Trophoblast cell (in vitro differentiated cells and primary cell): Measurements from ENCODE around the gene KLK10.

Experiments
- DNase-seq, 2 donors: peaks; one replicate each; pipeline ENCODE4 v3.0.0-alpha.2; 2016
- H2AFZ ChIP-seq: 2 replicates; pipeline ENCODE4 v1.6.1; 2013; ENCODE audit warnings: low read length, moderate library complexity, mild to moderate bottlenecking; ENCODE audit not compliant: insufficient read depth, poor library complexity
- H2AK5ac ChIP-seq: 2 replicates; pipeline ENCODE4 v1.6.1; 2013; ENCODE audit warnings: mild to moderate bottlenecking, low read length
- H2BK120ac ChIP-seq: 2 replicates; pipeline ENCODE4 v1.6.1; 2013; ENCODE audit warnings: low read length, mild to moderate bottlenecking, moderate library complexity; ENCODE audit not compliant: insufficient read depth, poor library complexity
- H2BK12ac ChIP-seq: 2 replicates; pipeline ENCODE4 v1.6.1; 2013; ENCODE audit warnings: mild to moderate bottlenecking, low read length, moderate library complexity
- H2BK5ac ChIP-seq: 2 replicates; pipeline ENCODE4 v1.6.1; 2013; ENCODE audit warnings: low read length, low read depth, moderate library complexity, mild to moderate bottlenecking; ENCODE audit not compliant: poor library complexity
- H3K14ac ChIP-seq: 2 replicates; pipeline ENCODE4 v1.6.1; 2013; ENCODE audit warnings: mild to moderate bottlenecking, low read length
- H3K18ac ChIP-seq: 2 replicates; pipeline ENCODE4 v1.6.1; 2013; ENCODE audit warnings: mild to moderate bottlenecking, low read length
- H3K23ac ChIP-seq: 2 replicates; pipeline ENCODE4 v1.6.1; 2013; ENCODE audit warnings: low read length
- H3K27ac ChIP-seq: 2 replicates; pipeline ENCODE4 v1.5.1; 2013; ENCODE audit warnings: low read depth, mild to moderate bottlenecking, inconsistent platforms, low read length, moderate library complexity
- H3K27me3 ChIP-seq: 2 replicates; pipeline ENCODE4 v1.6.1; 2013; ENCODE audit warnings: inconsistent platforms, mild to moderate bottlenecking, low read length, moderate library complexity; ENCODE audit not compliant: insufficient read depth
- H3K36me3 ChIP-seq, 2 experiments: 1 replicate in 1 of 2; 2 replicates in 1 of 2; pipeline ENCODE4 v1.6.1; 2013; ENCODE audit warnings: low read length in 2 of 2, mild to moderate bottlenecking in 2 of 2, moderate library complexity in 1 of 2; ENCODE audit not compliant: insufficient read depth in 2 of 2, control insufficient read depth in 1 of 2
- H3K4ac ChIP-seq: 2 replicates; pipeline ENCODE4 v1.6.1; 2013; ENCODE audit warnings: low read depth, mild to moderate bottlenecking, low read length, moderate library complexity
- H3K4me1 ChIP-seq, 2 experiments: 1 replicate in 1 of 2; 2 replicates in 1 of 2; pipeline ENCODE4 v1.6.1; 2013; ENCODE audit warnings: low read length in 2 of 2, mild to moderate bottlenecking in 2 of 2, moderate library complexity in 1 of 2; ENCODE audit not compliant: insufficient read depth in 2 of 2, control insufficient read depth in 1 of 2
- H3K4me2 ChIP-seq: 2 replicates; pipeline ENCODE4 v1.6.1; 2013; ENCODE audit warnings: inconsistent platforms, mild to moderate bottlenecking, low read length, moderate library complexity
- H3K4me3 ChIP-seq: 2 replicates; pipeline ENCODE4 v1.5.1; 2013; ENCODE audit warnings: mild to moderate bottlenecking, low read depth, low read length, inconsistent platforms
- H3K79me1 ChIP-seq: one replicate; pipeline ENCODE4 v1.6.1; 2013; ENCODE audit warnings: low read length
- H3K79me2 ChIP-seq: 2 replicates; pipeline ENCODE4 v1.6.1; 2013; ENCODE audit warnings: low read length, mild to moderate bottlenecking; ENCODE audit not compliant: control insufficient read depth, insufficient read depth, poor library complexity
- H3K9ac ChIP-seq: 2 replicates; pipeline ENCODE4 v1.6.1; 2013; ENCODE audit warnings: mild to moderate bottlenecking, low read length
- H3K9me3 ChIP-seq: 2 replicates; pipeline ENCODE4 v1.6.1; 2013; ENCODE audit warnings: low read depth, mild to moderate bottlenecking, control low read depth, inconsistent platforms, low read length; ENCODE audit not compliant: insufficient read depth
- H4K12ac ChIP-seq: 2 replicates; pipeline ENCODE4 v1.6.1; 2013; ENCODE audit warnings: low read depth, mild to moderate bottlenecking, low read length, moderate library complexity
- H4K8ac ChIP-seq: 2 replicates; pipeline ENCODE4 v1.6.1; 2013; ENCODE audit warnings: low read depth, mild to moderate bottlenecking, low read length, moderate library complexity
- H4K91ac ChIP-seq: one replicate; pipeline ENCODE4 v1.6.1; 2013; ENCODE audit warnings: low read depth, mild to moderate bottlenecking, low read length, moderate library complexity
- WGBS: extraction: QIAGEN DNeasy Blood & Tissue Kit; methylation state at CpG from one replicate; pipeline ENCODE4 v1.1.7; 2013; ENCODE audit warnings: missing lambda C conversion rate; ENCODE audit not compliant: insufficient read length, insufficient coverage; ENCODE audit errors: extremely low coverage; 5-methylcytosine and 5-hydroxymethylcytosine counted together

The KLK10 gene

DNA sequence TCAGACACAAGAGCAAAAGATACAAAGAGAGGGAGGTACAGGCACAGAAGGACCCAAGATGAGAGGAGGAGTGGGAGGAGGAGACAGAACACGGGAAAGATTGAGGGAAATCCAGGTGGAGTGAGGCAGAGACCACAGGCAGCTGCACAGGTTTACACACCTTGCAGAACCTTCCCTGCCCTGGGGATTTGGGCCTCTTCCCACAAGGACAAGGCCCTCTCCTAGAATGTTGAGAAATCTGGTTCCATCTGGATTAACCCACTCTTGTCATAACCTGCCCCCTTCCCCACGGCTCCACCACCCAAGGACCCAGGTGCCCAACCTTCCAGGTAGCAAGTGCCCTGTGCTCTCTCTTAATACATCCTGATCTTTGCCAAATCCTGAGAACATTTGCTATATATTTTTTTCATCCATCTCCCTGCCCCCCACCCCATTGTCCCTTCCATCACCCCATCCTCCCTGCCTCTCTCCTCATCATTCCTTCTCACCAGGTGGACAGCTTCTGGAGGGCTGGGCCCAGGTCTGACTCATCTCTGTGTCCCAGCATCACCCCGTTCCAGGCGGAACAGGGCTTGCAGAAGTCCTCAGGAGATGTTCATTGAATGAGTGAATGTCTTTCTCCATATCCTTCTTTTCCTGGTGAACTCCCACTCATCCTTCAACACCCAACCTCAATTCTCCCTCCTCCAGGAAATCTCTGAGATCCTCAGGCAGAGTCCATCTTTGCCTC lies 9.3 kb downstream of the KLK10 start:
- no peak overlapping the region for H3K4me2 ChIP-seq
- H3K18ac ChIP-seq = no peak overlapping the region
- no peak overlapping the region for H4K91ac ChIP-seq
- H3K79me1 ChIP-seq = no peaks in the 10 kb centered on the region
- H4K8ac ChIP-seq = no peak overlapping the region
- peaks cover 0 to 6% of the 10 kb centered on the region in 2 experiments for H3K4me1 ChIP-seq
- H3K27ac ChIP-seq = no peak overlapping the region
- no peak overlapping the region for H2BK5ac ChIP-seq
- no peak for DNase-seq
- H3K36me3 ChIP-seq = no peaks in the 10 kb centered on the region
- no peak overlapping the region for H2AK5ac ChIP-seq
- no peak overlapping the region for H3K4me3 ChIP-seq
- no peak overlapping the region for H3K9ac ChIP-seq
- H3K4ac ChIP-seq = no peak overlapping the region
- WGBS = no CpG with 5 or more reads among the region's 4 CpGs
- no peak overlapping the region for H3K14ac ChIP-seq
- no peak overlapping the region for H2BK12ac ChIP-seq
- no peak overlapping the region for H3K23ac ChIP-seq
- H3K9me3 ChIP-seq = peaks cover 3% of the 10 kb centered on the region
- no peak overlapping the region for H2AFZ ChIP-seq
- no peak overlapping the region for H4K12ac ChIP-seq
- no peaks in the 10 kb centered on the region for H3K79me2 ChIP-seq
- no peak overlapping the region for H2BK120ac ChIP-seq
- H3K27me3 ChIP-seq = no peaks in the 10 kb centered on the region

DNA sequence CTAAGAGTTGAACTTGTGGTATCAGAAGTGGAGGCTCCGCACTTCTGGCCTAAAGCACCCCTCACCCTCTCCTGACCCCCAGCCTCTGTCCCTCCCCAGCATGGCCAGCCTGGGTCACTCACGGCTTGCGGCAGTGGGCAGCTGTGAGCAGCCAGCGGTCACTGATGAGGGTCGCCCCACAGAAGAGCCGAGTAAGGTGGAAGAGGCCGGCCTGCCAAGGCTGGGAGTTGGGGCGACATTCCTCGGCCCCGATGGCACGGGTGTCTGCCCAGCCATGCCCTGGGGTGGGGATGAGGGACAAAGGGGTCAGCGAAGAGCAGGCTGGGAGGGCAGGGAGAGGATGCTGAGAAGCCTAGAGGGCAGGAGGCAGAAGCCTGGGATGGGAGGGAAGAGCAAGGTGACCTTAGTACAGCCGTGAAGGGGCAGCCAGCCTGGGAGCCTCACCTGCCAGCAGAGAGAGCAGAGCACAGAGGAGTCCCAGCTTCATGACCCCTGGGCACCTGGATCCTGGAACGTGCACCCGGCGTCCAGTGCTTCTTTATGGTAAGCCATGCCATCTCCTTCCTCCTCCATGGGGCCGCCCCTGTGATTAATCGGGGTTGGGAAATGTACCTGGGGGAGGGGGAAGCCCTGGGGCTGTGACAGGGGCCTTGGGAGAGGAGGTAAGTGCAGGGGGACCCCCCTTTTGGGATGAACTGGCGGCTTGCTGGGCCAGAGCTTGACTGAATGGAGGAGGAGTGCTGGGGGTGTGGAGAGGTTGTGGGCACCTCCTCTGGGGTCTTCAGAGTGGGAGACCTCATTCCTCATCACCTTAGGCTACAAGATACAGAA lies 10.2 kb downstream of the KLK10 start:
- no peak overlapping the region for H3K4me2 ChIP-seq
- no peak overlapping the region for H2AFZ ChIP-seq
- DNase-seq = no peak
- H3K9me3 ChIP-seq = peaks cover 3% of the 10 kb centered on the region
- no peak overlapping the region for H2AK5ac ChIP-seq
- H3K18ac ChIP-seq = no peak overlapping the region
- no peak overlapping the region for H2BK12ac ChIP-seq
- H3K36me3 ChIP-seq = no peaks in the 10 kb centered on the region
- no CpG with 5 or more reads among the region's 19 CpGs for whole genome bisulfite sequencing
- no peak overlapping the region for H4K91ac ChIP-seq
- H3K27ac ChIP-seq = no peak overlapping the region
- H3K9ac ChIP-seq = no peak overlapping the region
- H4K8ac ChIP-seq = no peak overlapping the region
- no peaks in the 10 kb centered on the region for H3K79me1 ChIP-seq
- H3K4ac ChIP-seq = no peak overlapping the region
- no peaks in the 10 kb centered on the region for H3K27me3 ChIP-seq
- no peak overlapping the region for H2BK120ac ChIP-seq
- no peak overlapping the region for H3K4me3 ChIP-seq
- no peaks in the 10 kb centered on the region for H3K79me2 ChIP-seq
- H4K12ac ChIP-seq = no peak overlapping the region
- H3K14ac ChIP-seq = no peak overlapping the region
- H3K23ac ChIP-seq = no peak overlapping the region
- H2BK5ac ChIP-seq = no peak overlapping the region
- H3K4me1 ChIP-seq = peaks cover 0 to 6% of the 10 kb centered on the region in 2 experiments

DNA sequence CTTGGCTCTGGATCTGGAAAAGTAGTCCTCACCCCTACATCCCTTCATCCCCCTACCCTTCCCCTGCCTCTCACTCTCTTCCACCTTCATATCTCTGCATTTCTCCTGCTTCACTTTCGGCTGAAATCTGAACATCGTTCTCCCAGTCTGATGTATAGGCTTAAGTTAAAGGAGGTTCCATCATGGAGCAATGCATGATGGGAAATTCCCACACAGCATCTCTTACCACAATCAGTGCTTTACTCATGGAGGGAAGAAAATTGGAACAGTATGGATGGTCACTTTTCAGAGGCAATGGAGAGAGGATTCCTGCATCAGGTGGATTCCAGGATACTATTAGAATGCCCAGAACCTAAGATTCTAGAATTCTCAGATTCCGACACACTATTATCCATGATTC lies 12.0 kb downstream of the KLK10 start:
- WGBS = no CpG with 5 or more reads among the region's 3 CpGs
- peaks cover 3% of the 10 kb centered on the region for H3K9me3 ChIP-seq
- H4K8ac ChIP-seq = no peak overlapping the region
- no peak overlapping the region for H3K4me3 ChIP-seq
- H3K4me1 ChIP-seq = peaks cover under 1 to 6% of the 10 kb centered on the region in 2 experiments
- no peak overlapping the region for H3K4me2 ChIP-seq
- no peak overlapping the region for H2BK5ac ChIP-seq
- no peak overlapping the region for H3K23ac ChIP-seq
- no peak overlapping the region for H3K4ac ChIP-seq
- no peak for DNase-seq
- H4K12ac ChIP-seq = no peak overlapping the region
- H3K14ac ChIP-seq = no peak overlapping the region
- H4K91ac ChIP-seq = no peak overlapping the region
- no peaks in the 10 kb centered on the region for H3K36me3 ChIP-seq
- H3K79me1 ChIP-seq = no peaks in the 10 kb centered on the region
- H3K27ac ChIP-seq = no peak overlapping the region
- H3K27me3 ChIP-seq = no peaks in the 10 kb centered on the region
- no peak overlapping the region for H2AK5ac ChIP-seq
- no peak overlapping the region for H2BK120ac ChIP-seq
- H3K9ac ChIP-seq = no peak overlapping the region
- H3K18ac ChIP-seq = no peak overlapping the region
- H3K79me2 ChIP-seq = no peaks in the 10 kb centered on the region
- no peak overlapping the region for H2BK12ac ChIP-seq
- H2AFZ ChIP-seq = no peak overlapping the region

DNA sequence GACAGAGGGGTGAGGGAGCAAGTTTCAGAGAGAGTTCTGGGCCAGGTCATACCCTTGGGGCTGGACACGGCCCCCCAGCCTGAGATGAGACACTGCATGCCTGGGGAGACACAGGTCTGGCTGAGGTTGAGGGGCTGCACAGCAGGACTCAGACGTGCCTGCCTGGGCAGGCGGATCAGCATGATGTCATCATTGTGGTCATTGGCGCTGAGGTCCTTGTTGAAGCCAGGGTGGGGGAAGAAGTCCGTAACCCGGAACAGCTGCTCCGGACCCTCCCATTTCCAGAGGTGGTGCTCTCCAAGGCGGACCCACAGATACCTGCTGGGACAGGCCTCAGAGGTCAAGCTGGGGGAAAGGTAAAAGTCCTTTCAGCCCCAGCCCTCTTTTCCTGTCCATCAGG lies 13.1 kb downstream of the KLK10 start:
- Histone ChIP-seq H3K4ac (no peak overlapping the region), H2BK120ac (no peak overlapping the region), H4K12ac (no peak overlapping the region), H2AK5ac (no peak overlapping the region), H2BK5ac (no peak overlapping the region), H2BK12ac (no peak overlapping the region), H3K4me1 (peaks cover 7 to 12% of the 10 kb centered on the region in 2 experiments), H3K4me3 (no peak overlapping the region), H3K9me3 (peaks cover 3% of the 10 kb centered on the region), H3K79me1 (no peaks in the 10 kb centered on the region), H4K8ac (no peak overlapping the region), H3K27me3 (no peaks in the 10 kb centered on the region), H2AFZ (no peak overlapping the region), H3K27ac (no peak overlapping the region), H3K9ac (no peak overlapping the region), H3K14ac (no peak overlapping the region), H3K79me2 (no peaks in the 10 kb centered on the region), H4K91ac (no peak overlapping the region), H3K36me3 (no peaks in the 10 kb centered on the region), H3K18ac (no peak overlapping the region), H3K23ac (no peak overlapping the region), H3K4me2 (no peak overlapping the region)
- no peak for DNase-seq
- WGBS = no CpG with 5 or more reads among the region's 8 CpGs
